Large intestine (tissue), 3 donors: ENCODE data around the gene SLC9A7. TPM values are rescaled to one million over a fixed set of nuclear protein-coding genes. Genes with fewer than 3 reads are reported as not detected.
"Not testable (repeated sequence)": the region's sequence is repeated elsewhere in the genome, so short reads cannot be mapped to it uniquely, and the experiment has no call there.

Experiments
- DNase-seq, 2 donors: peaks; one replicate each; pipeline versions ENCODE4 v3.0.0 to v3.0.0-alpha.2; 2013
- H3K27ac ChIP-seq: one replicate; pipeline ENCODE4 v1.5.1; 2013; ENCODE audit warnings: low read length
- H3K27me3 ChIP-seq: 2 replicates; pipeline ENCODE4 v1.6.1; 2013; ENCODE audit warnings: low read length; ENCODE audit not compliant: control insufficient read depth, insufficient read depth
- H3K36me3 ChIP-seq: 2 replicates; pipeline ENCODE4 v1.6.1; 2013; ENCODE audit warnings: low read length; ENCODE audit not compliant: control insufficient read depth, insufficient read depth
- H3K4me1 ChIP-seq: one replicate; pipeline ENCODE4 v1.6.1; 2013; ENCODE audit warnings: low read length; ENCODE audit not compliant: control insufficient read depth, insufficient read depth
- H3K4me3 ChIP-seq: one replicate; pipeline ENCODE4 v1.5.1; 2013; ENCODE audit warnings: low read length
- H3K9me3 ChIP-seq: one replicate; pipeline ENCODE4 v1.6.1; 2013; ENCODE audit warnings: mild to moderate bottlenecking, low read depth, low read length, moderate library complexity; ENCODE audit not compliant: control insufficient read depth
- WGBS: methylation state at CpG from one replicate; pipeline ENCODE4 v1.1.5; 2013; ENCODE audit warnings: low lambda C conversion rate; ENCODE audit not compliant: insufficient coverage; 5-methylcytosine and 5-hydroxymethylcytosine counted together
- polyA plus RNA-seq: library from polyadenylated mRNA; unstranded; fragments of 120-200 nt; gene quantifications from one replicate; pipeline ENCODE4 v1.2.1, GENCODE V29; 2013

SLC9A7 gene
- polyA plus RNA-seq, 1 donor, result 4.3 TPM

- no peaks in the 10 kb centered on the region for H3K9me3 ChIP-seq
- no peaks in the 10 kb centered on the region for H3K36me3 ChIP-seq
- WGBS, result no CpG with 5 or more reads among the region's 5 CpGs
Observed at GRCh38 chrX:46727441-46727840, 31.5 kb downstream of the SLC9A7 start.

GRCh38 chrX:46723569-46723927, 35.4 kb downstream of the SLC9A7 start:
- H3K27ac ChIP-seq, H3K36me3 ChIP-seq, H3K27me3 ChIP-seq, H3K4me1 ChIP-seq, DNase-seq, H3K4me3 ChIP-seq, H3K9me3 ChIP-seq: not testable (repeated sequence)
- no CpG with 5 or more reads among the region's 3 CpGs for WGBS

More at GRCh38 chrX:46727441-46727840, 31.5 kb downstream of the SLC9A7 start:
- H3K27me3 ChIP-seq, result no peaks in the 10 kb centered on the region
- no peak for DNase-seq
- H3K4me3 ChIP-seq, result no peak overlapping the region
- H3K4me1 ChIP-seq, result no peaks in the 10 kb centered on the region
- H3K27ac ChIP-seq, result no peak overlapping the region

- DNase-seq, result peak in 1 of 2 donors; percentile 1
- Histone ChIP-seq H3K4me1 (no peaks in the 10 kb centered on the region), H3K36me3 (no peaks in the 10 kb centered on the region), H3K4me3 (no peak overlapping the region), H3K27ac (no peak overlapping the region), H3K9me3 (no peaks in the 10 kb centered on the region), H3K27me3 (no peaks in the 10 kb centered on the region)
- 100% methylated on average over 1 of the region's 7 CpGs for WGBS
Observed at GRCh38 chrX:46722742-46723568, 36.0 kb downstream of the SLC9A7 start.

DNA sequence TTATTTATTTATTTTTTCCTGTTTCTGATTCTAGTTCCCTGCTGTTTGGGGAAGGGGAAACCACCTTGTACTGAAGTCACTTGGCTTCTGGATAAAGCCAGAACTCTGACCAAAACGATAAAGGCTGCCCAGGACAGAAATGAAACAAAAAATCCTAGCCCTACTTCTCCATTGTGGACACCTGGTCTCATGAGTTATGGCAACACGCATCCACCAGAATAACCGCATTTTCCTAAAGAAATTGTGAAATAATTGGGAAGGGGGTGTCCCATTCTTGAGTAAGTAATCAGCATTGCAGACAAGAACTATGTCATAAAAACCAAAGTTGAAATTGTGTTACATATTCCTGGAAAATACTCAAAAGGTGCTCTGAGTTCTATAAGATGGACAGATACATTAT, 42.1 kb downstream of the SLC9A7 start:
- H3K9me3 ChIP-seq, result no peaks in the 10 kb centered on the region

DNA sequence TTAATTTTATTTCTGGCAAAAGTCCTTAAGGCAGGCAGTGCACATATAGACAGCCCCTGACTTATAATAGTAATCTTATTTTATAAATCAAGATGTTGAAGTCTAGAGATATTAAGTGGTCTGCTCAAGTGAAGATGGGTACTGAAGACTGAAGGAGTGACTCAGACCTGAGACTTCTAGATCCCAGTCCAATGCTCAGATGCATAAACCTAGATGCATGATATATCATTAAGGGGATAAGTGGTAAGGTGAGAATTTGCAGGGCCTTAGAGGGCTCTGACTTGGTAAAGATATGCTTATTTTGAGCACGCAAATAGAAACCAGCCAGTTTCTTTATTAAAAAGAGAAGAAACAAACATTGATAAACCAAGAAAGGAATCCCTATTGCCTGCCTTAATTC, 42.9 kb downstream of the SLC9A7 start:
- no CpG with 5 or more reads among the region's 1 CpG for WGBS
- no peak for DNase-seq
- H3K27me3 ChIP-seq, result no peaks in the 10 kb centered on the region
- H3K9me3 ChIP-seq, result no peaks in the 10 kb centered on the region
- H3K36me3 ChIP-seq, result no peaks in the 10 kb centered on the region
- no peaks in the 10 kb centered on the region for H3K4me1 ChIP-seq
- no peak overlapping the region for H3K27ac ChIP-seq
- no peak overlapping the region for H3K4me3 ChIP-seq

More for the DNA sequence above, 42.1 kb downstream of the SLC9A7 start:
- no peaks in the 10 kb centered on the region for H3K36me3 ChIP-seq
- H3K27me3 ChIP-seq, result no peaks in the 10 kb centered on the region
- no peak for DNase-seq
- no CpG with 5 or more reads among the region's 3 CpGs for WGBS
- no peaks in the 10 kb centered on the region for H3K4me1 ChIP-seq
- H3K27ac ChIP-seq, result no peak overlapping the region
- H3K4me3 ChIP-seq, result no peak overlapping the region

GRCh38 chrX:46715530-46715929, 43.4 kb downstream of the SLC9A7 start:
- no peaks in the 10 kb centered on the region for H3K27me3 ChIP-seq
- no peak overlapping the region for H3K4me3 ChIP-seq
- DNase-seq, result no peak
- no peaks in the 10 kb centered on the region for H3K9me3 ChIP-seq
- no CpG with 5 or more reads among the region's 5 CpGs for WGBS
- H3K27ac ChIP-seq, result no peak overlapping the region
- no peaks in the 10 kb centered on the region for H3K4me1 ChIP-seq
- H3K36me3 ChIP-seq, result no peaks in the 10 kb centered on the region

DNA sequence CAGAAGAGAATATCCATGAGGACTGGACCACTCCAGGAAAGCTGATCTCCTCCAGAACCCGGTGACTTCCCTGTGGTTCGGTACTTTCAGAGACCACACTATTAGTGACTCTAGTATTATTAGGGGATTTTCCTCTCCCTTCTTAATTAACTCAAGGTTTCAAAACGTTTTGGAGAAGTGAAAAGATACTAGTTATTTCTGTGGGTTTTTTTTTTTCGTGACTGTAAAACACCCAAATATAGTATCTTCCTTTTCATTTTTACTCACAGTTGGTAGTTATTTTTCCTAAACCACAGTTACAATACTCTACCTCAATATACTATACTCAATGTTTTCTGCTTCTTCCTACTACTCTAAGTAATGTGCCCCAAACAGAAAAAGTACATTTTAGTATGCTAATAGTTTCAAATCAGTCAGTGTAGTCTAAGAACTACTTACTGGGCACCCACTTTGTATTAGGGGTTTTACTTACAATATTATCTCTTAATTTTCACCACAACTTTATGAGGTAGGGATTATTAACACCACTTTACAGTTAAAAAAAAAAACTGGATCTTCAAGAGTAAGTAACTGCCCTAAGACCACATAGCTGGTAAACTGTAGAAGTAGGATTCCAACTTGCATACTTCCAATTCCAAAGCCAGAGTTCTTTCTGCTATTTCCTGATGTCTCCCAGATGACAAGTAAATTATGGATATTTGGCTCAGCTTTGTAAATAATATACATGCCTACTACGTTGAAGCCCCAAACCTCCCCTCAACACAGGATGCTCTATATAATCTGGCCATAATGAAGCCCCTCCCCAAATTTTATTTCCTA, 45.0 kb downstream of the SLC9A7 start:
- no peak for DNase-seq
- H3K9me3 ChIP-seq, result no peaks in the 10 kb centered on the region
- H3K36me3 ChIP-seq, result no peaks in the 10 kb centered on the region
- H3K27me3 ChIP-seq, result no peaks in the 10 kb centered on the region
- H3K4me1 ChIP-seq, result no peaks in the 10 kb centered on the region
- no peak overlapping the region for H3K27ac ChIP-seq
- H3K4me3 ChIP-seq, result no peak overlapping the region
- 100% methylated on average over 1 of the region's 5 CpGs for WGBS

DNA sequence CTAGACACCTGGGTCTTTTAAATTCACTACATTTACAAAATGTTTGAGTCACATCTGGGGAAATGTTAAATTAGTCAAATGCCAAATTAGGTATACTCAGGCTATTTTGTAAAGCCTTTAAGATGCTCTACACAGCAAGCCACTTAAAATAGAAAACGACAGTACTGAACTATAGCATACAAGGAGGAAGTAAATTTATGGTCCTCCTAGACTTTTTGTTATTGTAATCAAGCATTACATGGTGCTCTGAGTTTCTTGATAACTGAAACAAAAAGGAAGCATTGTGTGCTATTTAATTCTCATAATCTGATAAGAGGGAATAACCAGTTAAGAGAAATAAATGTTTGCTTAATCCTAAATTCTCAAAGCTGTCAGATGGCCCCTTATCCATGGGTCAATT, 46.2 kb downstream of the SLC9A7 start:
- no peaks in the 10 kb centered on the region for H3K4me1 ChIP-seq
- H3K27me3 ChIP-seq, result no peaks in the 10 kb centered on the region
- H3K9me3 ChIP-seq, result no peaks in the 10 kb centered on the region
- no peak for DNase-seq
- no peak overlapping the region for H3K27ac ChIP-seq
- WGBS, result no CpG with 5 or more reads among the region's 1 CpG
- no peaks in the 10 kb centered on the region for H3K36me3 ChIP-seq
- no peak overlapping the region for H3K4me3 ChIP-seq

DNA sequence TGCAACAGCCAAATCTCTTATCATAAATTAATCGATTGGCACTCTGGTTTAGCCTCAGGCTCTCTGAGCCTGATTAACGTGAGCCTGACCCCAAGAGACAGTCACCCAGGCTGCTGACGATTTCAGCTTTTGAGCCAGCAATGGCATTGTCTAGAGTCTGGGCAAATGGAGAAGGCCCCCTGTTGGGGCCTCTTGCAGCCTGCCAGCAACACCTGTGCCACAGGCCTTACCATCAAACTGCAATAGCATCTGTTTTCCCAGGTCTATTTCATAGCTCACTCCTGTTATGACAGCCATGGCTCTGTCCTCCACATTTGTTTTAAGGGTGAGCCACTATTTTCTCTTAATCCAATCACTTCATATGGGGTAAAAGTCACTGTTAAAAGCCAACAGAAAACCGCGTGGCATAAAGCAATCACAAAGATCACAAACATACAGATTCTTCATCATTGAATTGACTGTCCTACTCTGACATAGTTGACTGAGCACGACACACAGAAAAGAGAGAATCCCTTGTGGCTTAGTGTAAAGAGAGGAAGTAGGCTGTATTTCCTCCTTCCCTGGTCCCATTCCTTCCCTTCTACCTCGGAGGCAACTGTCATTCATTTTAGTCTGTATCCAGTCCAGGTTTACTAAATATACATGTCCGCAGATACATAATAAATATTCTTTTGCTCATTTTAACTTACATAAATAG, 47.8 kb downstream of the SLC9A7 start:
- H3K27me3 ChIP-seq, result no peaks in the 10 kb centered on the region
- DNase-seq, result no peak
- H3K27ac ChIP-seq, result no peak overlapping the region
- no peaks in the 10 kb centered on the region for H3K9me3 ChIP-seq
- no peak overlapping the region for H3K4me3 ChIP-seq
- WGBS, result no CpG with 5 or more reads among the region's 8 CpGs
- no peaks in the 10 kb centered on the region for H3K36me3 ChIP-seq
- no peaks in the 10 kb centered on the region for H3K4me1 ChIP-seq

DNA sequence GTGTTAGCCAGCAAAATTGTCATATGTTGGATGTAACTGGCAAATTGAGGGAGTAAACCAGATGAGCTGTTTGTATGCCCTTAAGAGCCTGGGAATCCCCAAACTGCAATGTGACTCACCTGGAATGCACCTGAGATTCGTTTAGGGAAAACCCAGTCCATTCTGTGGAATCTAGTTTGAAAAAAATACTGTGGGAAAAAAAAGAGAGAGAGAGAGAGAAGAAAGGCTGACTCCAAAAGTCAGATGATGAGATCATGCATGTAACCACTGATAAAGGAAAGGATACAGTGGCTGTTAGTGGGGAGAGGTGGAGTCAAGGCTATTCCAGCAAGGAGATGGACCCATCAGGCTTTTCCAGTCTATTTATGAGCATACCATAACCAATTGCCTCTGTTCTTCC, 48.5 kb downstream of the SLC9A7 start:
- H3K4me1 ChIP-seq, result no peaks in the 10 kb centered on the region
- H3K9me3 ChIP-seq, result no peaks in the 10 kb centered on the region
- H3K36me3 ChIP-seq, result no peaks in the 10 kb centered on the region
- no peaks in the 10 kb centered on the region for H3K27me3 ChIP-seq
- H3K4me3 ChIP-seq, result no peak overlapping the region
- DNase-seq, result peak in 1 of 2 donors; percentile 1
- H3K27ac ChIP-seq, result no peak overlapping the region
- WGBS, result no CpG with 5 or more reads among the region's 1 CpG
